Left hindlimb (tissue), 1 donor: Measurements from ENCODE around the gene UGT1A8.

Experiments
- DNase-seq: peaks from one replicate; pipeline ENCODE4 v3.0.0-alpha.2; 2018

UGT1A8 gene

DNA sequence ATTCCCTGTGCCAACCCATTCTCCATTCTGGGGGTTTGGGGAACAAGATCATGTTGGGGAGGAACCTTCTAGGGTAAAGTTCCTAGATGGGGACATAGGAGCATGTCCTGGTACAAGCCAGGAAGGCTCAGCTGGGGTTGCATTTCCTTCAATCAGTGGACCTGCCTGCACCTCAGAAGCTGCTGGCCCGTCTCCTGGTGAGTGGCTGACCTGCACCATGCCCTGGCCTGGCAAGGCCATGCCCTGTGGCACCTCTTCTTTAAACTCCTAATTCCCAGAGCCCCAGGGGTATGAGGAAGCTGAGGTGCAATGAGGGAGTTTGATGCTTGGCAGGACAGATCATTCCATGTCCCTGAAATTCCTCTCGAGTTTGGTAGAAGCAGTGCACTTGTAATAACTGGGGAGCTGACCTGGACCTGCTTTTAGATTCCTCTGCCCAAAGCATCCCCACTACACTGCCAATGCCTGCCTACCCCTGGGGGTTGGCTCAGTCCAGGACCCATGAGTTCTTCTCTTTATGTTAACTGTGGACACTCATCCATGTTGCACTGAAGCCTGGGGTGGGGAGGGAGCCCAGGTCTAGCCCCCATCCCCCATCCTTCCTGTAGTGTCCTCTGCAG lies 186.0 kb downstream of the UGT1A8 start:
- DNase-seq: no peak

DNA sequence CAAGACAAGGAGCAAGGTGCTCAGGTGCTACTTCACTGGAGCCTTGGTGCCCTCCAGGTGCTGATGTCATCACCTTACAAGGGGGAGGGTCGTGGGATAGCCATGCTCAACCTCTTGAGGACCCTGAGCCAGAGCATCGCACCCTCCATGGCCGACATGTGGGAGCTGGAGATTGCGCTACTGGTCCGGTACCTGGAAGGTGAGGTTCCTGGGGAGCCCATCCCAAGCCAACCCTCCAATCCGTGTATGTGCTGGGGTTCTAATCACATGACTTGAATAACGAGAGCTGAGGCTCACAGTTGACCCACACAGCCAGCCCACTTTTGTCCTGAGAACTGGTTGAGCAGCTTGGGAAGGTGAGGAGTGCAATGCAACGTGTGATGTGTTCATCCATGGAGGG lies 186.6 kb downstream of the UGT1A8 start:
- no peak for DNase-seq

DNA sequence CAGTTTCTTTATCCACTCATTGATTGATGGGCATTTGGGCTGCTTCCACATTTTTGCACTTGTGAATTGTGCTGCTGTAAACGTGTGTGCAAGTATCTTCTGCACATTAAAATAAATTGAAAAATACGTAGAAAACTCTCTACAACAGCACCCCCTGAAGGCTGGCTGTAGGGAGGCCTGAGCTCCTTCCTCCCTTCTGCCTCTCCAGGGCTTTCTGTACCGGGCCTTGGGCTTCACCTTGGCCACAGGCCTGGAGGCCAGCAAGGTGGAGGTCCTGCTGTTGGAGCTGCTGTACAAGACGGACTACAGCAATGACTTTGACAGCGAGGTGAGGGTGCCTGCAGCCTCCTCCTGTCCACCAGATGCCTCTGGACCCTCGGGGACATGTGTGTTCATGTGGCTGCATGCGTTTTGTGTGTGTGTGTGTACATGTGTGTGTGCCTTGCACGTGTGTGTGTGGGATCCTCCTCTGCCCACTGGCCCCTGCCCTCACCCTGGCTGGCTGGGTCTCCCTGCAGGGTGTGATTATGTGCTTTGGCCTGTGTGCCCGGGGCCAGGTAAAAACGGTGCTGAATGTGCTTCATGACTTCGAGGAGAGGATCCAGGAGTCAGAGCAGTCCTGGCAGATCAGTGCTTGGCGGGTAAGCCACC lies 189.9 kb downstream of the UGT1A8 start:
- DNase-seq: no peak

DNA sequence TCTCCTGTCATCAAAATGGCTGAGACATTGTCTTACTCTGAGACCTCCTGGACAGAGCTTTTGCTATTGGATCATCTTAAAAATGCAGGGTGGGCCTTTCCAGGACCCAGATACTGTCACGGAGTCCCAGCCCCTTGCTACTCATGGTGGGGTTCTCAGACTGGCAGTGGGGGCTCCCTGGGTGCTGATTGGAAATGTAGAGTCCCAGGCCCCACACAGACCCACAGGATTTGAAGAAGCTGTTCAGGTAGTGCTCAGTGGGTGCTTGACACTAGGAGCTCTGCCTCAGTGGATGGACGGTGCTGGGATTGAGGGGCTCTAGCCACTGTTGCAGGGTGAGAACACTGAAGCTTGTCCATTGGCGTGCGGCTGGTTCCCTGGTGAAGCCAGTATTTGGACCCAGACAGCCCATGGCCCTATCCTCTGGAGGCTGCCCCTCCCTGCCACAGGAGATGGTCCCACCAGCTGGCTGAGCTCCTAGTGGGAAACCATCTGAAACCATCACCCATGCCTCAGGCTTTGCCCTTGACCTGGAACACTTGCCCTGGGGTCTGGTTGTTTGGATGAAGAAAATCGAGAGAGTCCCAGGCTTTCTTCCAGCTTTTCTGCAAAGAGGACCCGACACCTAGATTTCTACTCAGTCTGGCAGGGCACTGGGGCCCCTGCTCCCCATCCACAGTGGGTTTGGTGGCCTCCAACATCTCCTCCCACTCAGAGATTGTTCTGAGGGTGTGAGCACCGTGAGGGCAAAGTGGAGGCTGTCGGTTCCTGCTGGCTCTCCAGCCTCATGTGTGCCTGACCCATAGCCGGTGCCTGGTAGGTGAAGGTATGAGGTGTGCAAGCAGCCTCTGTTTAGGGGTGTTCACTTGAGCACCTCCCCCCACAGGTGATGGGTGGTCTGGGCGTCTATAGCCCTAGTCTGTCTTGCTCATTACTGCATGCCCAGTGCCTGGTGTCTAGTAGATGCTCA lies 190.8 kb downstream of the UGT1A8 start:
- no peak for DNase-seq

DNA sequence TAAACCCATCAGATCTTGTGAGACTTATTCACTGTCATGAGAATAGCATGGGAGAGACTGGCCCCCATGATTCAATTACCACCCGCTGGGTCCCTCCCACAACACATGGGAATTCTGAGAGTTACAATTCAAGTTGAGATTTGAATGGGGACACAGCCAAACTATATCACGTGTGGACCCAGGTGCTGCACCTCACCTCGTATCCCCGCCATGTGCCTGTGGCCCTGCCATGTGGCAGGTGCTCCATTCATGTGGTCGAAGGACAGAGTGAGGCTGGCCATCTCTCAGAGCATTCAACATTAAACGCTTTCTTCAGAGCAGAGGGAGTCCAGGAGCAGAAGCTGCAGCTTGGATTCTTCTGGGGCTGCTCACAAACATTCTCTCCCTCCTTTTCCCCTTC lies 193.0 kb downstream of the UGT1A8 start:
- DNase-seq: no peak

DNA sequence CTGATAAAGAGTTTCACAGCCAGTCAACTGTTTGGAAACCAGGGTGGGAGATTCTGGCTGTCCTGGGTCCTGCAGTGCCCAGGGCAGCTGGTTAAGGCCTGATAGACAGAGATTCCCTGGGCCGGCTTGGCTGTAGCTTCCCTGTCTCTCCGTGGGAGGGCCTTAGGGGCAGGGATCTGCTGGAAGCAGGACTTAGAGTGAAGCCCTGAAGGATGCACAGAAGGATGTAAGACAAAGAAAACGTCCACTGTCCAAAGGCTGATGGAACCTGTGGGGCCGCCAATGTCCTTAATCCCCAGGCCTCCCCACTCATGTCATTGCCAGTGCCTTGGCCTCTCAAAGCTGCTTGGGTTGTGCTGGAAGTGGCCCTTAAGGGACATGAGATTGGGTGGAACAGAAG lies 193.7 kb downstream of the UGT1A8 start:
- no peak for DNase-seq

DNA sequence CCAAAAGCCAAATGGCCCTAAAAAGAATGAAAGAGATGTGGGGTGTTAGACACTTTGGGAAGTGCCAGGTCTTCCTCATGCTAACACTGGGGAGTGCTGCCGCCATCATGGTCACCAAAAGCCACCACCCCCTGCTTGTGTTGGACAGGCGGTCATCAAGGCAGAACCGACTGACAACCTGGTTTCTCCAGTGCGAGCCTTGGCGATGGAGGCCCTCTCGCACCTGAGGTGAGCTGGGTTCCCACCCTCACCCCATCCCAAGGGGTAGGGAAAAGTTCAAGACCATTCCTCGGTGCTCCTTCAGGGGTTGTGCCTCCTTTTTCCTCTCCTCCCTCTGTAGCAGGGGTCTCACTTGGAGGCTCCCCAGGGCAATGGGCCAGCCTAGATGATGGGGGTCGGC lies 194.3 kb downstream of the UGT1A8 start:
- DNase-seq: no peak

DNA sequence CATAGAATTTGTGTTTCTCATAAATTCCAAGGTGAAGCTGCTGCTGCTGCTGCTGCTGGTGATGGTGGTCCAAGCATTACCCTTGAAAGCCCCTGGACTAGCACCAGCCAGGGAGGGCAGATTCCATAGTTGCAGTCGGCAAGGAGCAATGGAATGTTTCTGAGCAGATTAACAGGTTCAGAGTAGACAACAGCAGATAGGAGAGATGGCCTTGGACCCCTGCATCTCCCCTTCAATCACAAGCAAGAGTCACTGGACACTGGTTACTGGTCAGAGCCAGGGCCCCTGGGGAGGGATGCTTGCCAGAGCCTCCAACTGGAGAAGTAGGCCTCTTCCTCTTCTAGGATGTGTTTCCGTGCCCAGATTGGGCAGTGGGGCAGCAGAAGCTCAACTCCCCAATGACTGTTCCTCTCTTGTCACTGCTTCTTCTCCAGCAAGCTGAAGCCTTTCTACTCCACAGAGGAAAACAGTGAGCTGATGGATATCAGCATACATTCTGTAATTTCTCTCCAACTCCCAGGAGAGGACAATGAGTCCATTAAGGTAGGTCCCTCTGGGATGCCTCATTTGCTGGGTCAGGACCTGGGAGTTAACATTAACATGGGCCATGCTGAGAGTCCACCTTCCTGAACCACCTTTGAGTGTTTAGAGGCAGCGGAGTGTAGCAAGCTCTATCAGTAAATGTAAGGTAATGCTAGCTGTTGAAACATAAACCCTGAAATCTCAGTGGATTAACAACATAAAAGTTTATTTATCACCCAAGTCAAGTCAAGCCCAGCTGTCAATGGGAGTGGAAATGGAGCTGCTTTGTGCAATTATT lies 196.0 kb downstream of the UGT1A8 start:
- DNase-seq: no peak

DNA sequence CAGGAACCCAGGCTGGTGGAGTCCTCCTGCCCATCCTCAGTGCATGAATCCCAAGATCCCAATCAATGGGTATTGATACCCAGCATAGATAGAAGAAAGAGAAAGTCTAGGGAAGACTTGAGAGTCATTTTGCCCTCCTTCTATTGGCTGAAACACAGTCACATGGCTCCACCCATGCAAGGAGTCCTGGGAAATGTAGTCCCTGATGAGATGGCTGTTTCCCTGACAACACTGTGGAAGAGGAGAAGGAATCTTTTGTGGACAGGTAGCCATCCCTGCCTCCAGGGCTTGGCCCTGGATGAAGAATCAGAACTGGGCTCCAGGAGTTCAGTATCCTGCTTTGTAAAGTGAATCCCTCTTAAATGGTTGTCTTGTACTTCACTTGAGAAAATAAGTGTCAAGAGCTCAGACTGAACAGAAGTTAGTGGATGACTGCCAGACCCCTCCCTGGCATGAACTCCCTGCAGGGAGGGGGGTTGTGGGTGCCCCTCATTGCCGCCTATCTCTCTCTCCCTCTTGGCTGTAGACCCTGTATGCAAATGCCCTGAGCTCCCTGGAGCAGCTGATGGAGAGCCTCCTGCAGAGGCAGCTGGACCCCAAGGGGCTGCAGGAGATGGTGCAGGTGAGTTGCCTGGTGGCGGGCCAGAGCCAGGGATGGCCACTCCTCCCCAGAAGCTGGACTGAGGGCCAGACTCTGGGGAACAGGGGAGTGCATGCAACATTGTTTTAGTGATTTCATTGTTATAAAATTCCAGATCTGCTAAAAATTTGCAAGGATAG lies 196.8 kb downstream of the UGT1A8 start:
- DNase-seq: no peak

DNA sequence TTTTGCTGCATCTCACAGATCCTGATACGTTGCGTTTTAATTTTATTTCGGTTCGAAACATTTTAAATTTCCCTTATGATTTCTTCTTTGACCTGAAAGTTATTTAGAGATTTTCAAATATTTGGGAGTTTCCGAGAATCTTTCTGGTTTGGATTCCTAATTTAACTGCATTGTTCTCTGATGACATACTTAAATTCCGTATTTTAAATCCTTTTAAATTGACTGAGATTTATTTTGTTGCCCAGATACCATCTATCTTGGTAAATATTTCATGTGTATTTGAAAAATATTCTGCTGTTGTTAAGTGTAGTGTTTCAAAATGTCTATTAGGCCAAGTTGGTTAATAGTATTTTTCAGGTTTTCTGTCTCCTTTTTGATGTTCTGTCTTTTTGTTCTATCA lies 198.4 kb downstream of the UGT1A8 start:
- no peak for DNase-seq

DNA sequence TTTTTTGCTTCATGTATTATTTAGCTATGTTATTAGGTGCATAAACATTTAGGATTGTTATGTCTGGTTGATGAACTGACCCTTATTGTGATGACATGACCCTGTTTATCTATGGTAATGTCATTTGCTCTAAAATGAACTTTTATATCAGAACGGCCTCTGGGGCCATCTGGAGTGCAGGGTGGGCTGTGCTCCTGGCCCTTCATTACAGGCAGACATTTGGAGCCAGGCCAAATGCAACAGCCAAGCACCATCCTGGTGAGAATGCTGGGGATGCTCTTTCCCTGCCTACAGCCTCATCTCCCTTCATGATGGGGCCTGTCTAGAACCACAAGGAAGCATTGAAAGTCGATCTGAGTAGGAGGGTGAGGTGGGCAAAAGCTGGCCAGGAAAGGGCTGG lies 198.9 kb downstream of the UGT1A8 start:
- no peak for DNase-seq

DNA sequence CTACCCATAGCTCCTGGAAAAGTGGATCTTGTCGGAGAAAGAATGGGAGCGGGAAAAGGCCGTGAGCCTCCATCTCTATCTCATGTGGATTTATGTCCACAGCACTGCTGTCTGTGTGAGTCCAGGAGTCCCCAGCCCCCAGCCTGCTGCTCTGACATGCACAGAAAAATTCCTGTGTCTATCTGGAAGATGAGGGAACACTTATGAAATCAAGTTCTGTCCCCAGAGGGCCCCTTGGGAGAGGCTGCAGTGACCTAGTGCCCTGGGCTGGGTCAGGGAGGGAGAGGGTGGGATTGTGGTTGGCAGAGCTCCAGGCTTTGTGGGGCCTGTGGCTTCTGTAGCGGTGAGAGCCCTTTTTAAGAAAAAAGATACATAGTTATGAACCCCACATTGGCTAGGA lies 199.3 kb downstream of the UGT1A8 start:
- DNase-seq: no peak

DNA sequence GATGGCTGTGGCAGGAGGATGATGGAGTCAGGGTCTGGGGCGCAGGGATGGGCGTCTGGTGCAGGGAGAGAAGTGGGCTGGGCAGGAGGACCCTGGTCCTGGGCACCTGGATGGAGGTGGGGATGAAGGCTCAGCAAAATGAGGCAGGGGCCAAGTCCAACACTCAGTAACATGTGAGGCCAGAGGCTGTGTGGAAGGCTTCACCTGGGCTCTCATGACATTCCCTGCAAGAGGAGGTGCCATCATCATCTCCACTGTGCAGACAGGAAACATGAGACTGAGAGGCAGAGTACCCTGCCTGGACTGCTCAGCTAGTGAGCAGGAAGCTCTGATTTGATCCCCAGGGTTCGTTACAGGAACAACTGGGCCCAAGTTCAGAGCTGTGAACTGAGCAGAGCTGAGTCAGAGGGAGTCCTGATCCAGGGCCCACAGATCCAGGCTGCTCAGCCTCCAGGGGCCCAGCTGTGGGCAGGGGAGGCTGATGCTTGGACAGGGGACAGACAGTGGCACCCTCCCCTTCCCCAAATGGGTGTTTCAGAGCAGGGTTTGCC lies 200.0 kb downstream of the UGT1A8 start:
- no peak for DNase-seq

DNA sequence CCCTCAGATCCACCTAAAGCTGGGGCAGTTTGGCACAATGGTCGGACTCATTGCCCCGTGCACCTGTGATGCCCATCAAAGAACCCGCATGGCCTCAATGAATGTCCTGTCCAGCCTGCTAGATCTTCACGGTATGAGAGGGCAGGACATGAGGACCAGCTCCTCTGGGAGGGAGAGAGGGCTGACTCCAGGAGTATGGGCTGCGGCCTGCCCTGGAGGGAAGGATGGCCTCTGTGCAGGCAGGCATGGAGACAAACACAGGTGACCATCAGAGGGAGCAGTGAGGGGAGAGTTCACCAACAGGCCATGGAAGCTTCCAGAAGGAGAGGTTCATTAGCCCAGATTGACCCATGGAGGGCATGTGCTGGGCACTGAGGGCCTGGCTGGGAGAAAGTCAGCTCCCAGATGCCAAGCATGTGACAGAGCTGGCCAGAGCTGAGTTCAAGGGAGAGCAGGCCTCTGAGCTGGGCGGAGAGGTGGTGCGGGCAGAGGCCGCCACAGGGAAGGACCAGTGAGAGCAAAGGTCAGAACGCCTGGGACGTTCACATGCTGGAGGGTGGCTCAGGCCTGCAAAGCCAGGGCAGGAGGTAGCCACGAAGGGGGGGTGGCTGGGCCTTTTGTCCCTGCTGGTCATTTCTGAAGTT lies 200.7 kb downstream of the UGT1A8 start:
- no peak for DNase-seq

DNA sequence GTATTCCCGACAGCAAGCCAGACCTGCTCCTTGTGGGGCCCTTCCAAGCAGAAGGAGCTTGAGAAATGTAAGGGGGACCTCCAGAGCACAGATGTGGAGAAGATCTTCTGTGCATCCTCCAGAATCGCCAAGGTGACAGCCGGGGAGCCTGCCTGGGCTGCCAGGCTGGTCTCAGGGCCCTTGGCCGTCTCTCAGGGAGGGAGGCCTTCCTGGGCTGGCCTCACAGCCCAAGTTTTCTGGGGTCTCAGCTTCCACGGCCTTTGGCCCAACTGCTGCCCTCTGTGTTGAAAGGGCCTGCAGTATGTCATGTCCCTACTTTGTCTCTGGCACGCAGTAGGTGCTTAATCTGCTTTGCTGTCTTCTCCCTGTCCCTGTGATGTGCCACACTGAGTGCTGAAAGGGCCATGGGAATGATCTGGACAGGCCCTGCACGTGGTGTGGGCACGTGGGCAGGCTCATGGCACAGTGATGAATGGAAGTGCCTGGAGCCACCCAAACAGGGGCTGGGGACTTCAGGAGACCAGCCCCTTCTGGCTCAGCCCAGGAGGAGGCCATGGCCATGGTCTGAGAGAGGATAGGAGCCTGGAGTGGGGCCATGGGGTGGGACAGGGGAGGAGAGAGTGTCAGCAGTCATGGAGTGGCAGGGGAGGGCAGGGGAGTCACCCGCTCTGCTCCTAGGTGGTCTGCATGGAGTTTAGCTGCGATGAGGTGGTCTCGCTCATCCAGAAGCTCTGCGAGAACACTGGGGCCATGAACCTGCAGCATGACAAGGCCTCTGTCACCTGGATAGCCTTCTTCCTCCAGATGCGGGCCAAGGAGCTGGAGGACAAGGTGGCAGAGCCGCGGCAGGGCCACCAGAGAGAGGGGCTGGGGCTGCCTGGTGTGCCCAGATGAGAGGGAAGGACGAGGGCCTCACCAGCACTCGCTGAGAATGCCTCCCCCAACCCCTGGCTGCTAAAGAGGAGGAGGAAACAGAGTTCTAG lies 201.5 kb downstream of the UGT1A8 start:
- no peak for DNase-seq

DNA sequence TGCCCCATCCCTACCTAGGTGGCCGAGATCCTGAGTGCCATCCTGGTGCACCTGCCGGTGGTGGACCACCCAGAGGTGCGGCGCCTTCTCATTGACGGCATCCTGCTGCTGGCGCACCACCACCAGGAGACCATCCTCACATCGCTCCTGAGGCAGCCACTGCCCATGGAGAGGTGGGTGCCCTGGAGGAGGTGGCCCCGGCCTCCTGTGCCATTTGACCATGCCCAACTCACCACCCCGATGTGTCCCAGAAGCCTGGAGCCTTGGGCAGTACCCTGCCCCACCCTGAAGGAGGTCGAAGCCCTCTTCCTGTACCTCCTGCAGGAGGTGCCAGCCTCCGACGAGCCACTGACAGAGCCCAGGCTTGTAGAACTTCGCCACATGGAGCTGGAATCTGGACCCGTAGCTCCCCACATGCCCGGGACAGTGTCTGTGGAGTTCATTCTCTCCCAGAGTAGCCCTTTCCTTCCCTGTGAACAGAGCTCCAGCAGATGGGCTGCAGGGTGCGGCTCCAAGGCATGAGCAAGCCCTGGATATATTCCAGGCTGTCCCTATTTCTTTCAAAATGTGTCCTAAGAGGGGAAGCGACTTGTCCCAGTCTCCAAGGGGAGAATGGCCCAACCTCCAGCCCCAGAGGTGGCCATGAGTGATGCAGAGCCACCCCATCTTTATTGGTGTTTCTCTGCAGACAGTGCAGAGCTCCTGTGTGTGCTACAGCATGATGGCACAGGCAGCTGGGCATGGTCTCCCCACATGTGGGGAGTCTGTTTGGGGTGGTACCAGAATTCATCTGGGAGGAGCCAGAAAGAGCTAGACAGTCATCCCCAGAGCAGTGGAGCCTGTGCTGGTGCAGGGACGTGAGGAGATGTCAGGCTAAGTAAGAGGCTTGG lies 202.7 kb downstream of the UGT1A8 start:
- no peak for DNase-seq

DNA sequence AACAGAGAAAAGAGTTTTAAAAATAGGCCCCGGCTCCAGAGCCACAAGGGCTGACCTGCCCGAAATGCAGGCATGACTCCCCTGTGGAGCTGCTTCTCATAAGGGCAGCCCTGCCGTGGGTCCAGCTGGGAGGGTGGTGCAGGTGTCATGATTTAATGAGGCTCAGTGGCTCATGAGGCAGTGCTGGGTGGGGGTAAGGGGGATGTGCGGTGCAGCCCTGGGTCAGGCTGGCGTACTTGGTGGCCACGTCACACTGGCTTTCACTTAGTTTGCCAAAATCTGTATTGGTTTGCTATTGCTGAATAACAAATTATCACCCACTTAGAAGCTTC lies 203.3 kb downstream of the UGT1A8 start:
- DNase-seq: no peak

DNA sequence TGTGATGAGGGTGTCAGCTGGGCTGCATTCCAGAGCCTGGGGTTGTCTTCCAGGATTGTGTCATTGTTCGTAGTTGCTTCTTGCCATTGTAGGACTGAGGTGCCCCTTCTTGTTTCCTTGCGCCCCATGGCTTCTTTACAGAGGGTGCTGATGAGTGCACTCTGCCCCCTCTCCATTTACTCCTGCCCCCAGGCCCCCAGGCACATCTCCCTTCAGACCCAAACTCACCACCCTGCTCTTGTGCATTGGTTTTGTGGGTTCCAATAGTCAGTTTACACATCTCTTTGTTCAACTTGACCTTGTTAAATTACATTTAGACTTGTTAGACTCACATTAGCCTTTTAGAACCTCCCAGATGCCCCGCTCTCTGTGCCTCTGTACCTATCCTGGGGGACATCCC lies 203.8 kb downstream of the UGT1A8 start:
- DNase-seq: no peak

DNA sequence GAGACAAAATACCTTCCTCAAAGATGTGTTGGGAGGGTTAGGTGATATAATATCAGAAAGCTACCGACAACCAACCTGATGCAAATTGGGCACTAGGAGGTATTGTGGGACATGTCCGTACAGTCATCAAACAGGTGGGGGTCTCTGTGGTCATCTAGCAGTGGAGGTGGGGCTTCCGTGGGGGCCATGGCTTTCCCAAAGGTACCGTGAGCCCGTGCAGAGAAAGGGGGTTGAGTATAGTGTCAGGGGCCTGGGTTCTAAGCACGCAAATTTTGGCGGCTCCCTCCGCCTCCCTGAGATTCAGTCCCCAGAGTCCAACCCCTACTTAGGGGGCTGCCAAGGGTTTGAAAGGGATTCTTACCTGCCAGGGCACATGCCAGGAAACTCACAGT lies 204.3 kb downstream of the UGT1A8 start:
- no peak for DNase-seq
